AG04450 (cell line): ENCODE measurements around the gene ACTL10. TPM values are rescaled to one million over a fixed set of nuclear protein-coding genes. Genes with fewer than 3 reads are reported as not detected.

Experiments used
- CTCF ChIA-PET: fragments of 300-600, 350-600 bp; formaldehyde crosslinking; extraction: SDS; loops from one replicate; lab custom pipeline; 2022; ENCODE audit warnings: antibody characterized with exemption, inconsistent platforms; lab: Charles Lee
- POLR2A ChIA-PET: fragments of 350-600 bp; formaldehyde crosslinking; extraction: SDS; loops from one replicate; lab custom pipeline; 2021; ENCODE audit warnings: antibody characterized with exemption, inconsistent platforms; lab: Yijun Ruan, JAX
- DNase-seq: peaks from one replicate; pipeline ENCODE4 v3.0.0-alpha.2; 2011; ENCODE audit warnings: low read depth, low spot score
- H3K27ac ChIP-seq: one replicate; pipeline ENCODE4 v1.5.1; 2012; ENCODE audit warnings: low read depth, low read length, control low read depth
- H3K27me3 ChIP-seq: one replicate; pipeline ENCODE4 v1.6.0; 2012; ENCODE audit warnings: low read length; ENCODE audit not compliant: control insufficient read depth, insufficient read depth
- H3K4me3 ChIP-seq: 2 replicates; pipeline ENCODE4 v1.5.1; 2011; ENCODE audit warnings: mild to moderate bottlenecking, low read depth, low read length, control low read depth
- H3K9me3 ChIP-seq: 2 replicates; pipeline ENCODE4 v1.5.1; 2012; ENCODE audit warnings: low read length; ENCODE audit not compliant: control insufficient read depth, insufficient read depth
- CTCF ChIP-seq: IDR thresholded peaks from 2 replicates; pipeline ENCODE4 v1.5.1; 2011; ENCODE audit warnings: low read depth, low read length, control low read depth, inconsistent platforms
- polyA plus RNA-seq: library from polyadenylated mRNA; depleted of rRNA; stranded (reverse); fragments of >200 nt; gene quantifications from 2 replicates; pipeline ENCODE4 v1.2.3, GENCODE V29; 2011

ACTL10 gene
- polyA plus RNA-seq, 1 experiment, result 0.41 TPM

GRCh38 chr20:33688938-33689424 is 22.2 kb downstream of the ACTL10 start:
- no peak for TF ChIP-seq CTCF
- ChIA-PET CTCF (no interaction called here), POLR2A (no interaction called here)
- Histone ChIP-seq H3K4me3 (no peak overlapping the region), H3K27ac (no peak overlapping the region), H3K9me3 (no peaks in the 10 kb centered on the region), H3K27me3 (no peaks in the 10 kb centered on the region)
- DNase-seq, result no peak

GRCh38 chr20:33689493-33689892 is 22.8 kb downstream of the ACTL10 start:
- TF ChIP-seq CTCF, result no peak
- no peaks in the 10 kb centered on the region for H3K27me3 ChIP-seq
- ChIA-PET POLR2A (no interaction called here), CTCF (no interaction called here)
- H3K27ac ChIP-seq, result no peak overlapping the region
- no peak overlapping the region for H3K4me3 ChIP-seq
- no peak for DNase-seq
- H3K9me3 ChIP-seq, result no peaks in the 10 kb centered on the region

- H3K9me3 ChIP-seq, result no peaks in the 10 kb centered on the region
- no peak overlapping the region for H3K4me3 ChIP-seq
- no peaks in the 10 kb centered on the region for H3K27me3 ChIP-seq
- ChIA-PET POLR2A (no interaction called here), CTCF (no interaction called here)
- DNase-seq, result no peak
- no peak overlapping the region for H3K27ac ChIP-seq
- TF ChIP-seq CTCF, result no peak
These were observed 23.2 kb downstream of the ACTL10 start for GRCh38 chr20:33689973-33690372.

GRCh38 chr20:33693289-33693688 is 26.5 kb downstream of the ACTL10 start:
- no peak for TF ChIP-seq CTCF
- no peak overlapping the region for H3K4me3 ChIP-seq
- H3K9me3 ChIP-seq, result peaks cover under 1% of the 10 kb centered on the region; the same call in 1 of the 2 replicates
- CTCF ChIA-PET, result no interaction called here
- no peak overlapping the region for H3K27ac ChIP-seq
- H3K27me3 ChIP-seq, result no peaks in the 10 kb centered on the region
- DNase-seq, result no peak
- POLR2A ChIA-PET, result no interaction called here

- H3K27me3 ChIP-seq, result no peaks in the 10 kb centered on the region
- ChIA-PET CTCF (interaction anchor here (0.5 kb wide), 1 partner anchor 250 kb away, joined by 3 read pairs; no protein-coding TSS in a partner anchor), POLR2A (no interaction called here)
- no peak for DNase-seq
- no peak for TF ChIP-seq CTCF
- peak overlapping the region; percentile 2 for H3K27ac ChIP-seq
- H3K9me3 ChIP-seq, result peaks cover 5% of the 10 kb centered on the region; the same call in 1 of the 2 replicates
- H3K4me3 ChIP-seq, result no peak overlapping the region
These were observed 27.2 kb downstream of the ACTL10 start for GRCh38 chr20:33693741-33694638.
